Measurements from ENCODE around the gene TRIM60.

TRIM60 gene

GRCh38 chr4:165048170-165048569 lies 16.4 kb downstream of the TRIM60 start:
- Histone ChIP-seq H3K4ac (ENCODE audit: low read depth, low read length) (no peak overlapping the region), H3K14ac (ENCODE audit: low read length) (no peak overlapping the region), H3K79me2 (ENCODE audit: control insufficient read depth, insufficient read depth, low read length, poor library complexity) (no peaks in the 10 kb centered on the region), H3K36me3 (ENCODE audit: control insufficient read depth in 1 of 2, insufficient read depth in 2 of 2, low read length in 2 of 2) (no peaks in the 10 kb centered on the region), H3K79me1 (ENCODE audit: low read length) (no peaks in the 10 kb centered on the region), H3K4me1 (ENCODE audit: control insufficient read depth in 1 of 2, insufficient read depth in 2 of 2, low read length in 2 of 2) (no peaks in the 10 kb centered on the region), H3K9ac (ENCODE audit: low read length) (no peak overlapping the region), H2AFZ (ENCODE audit: insufficient read depth, low read length, poor library complexity) (no peak overlapping the region), H3K18ac (ENCODE audit: low read length) (no peak overlapping the region), H4K8ac (ENCODE audit: low read depth, low read length) (no peak overlapping the region), H3K27ac (ENCODE audit: low read depth, low read length) (no peak overlapping the region), H3K27me3 (ENCODE audit: insufficient read depth, low read length) (no peaks in the 10 kb centered on the region), H3K9me3 (ENCODE audit: insufficient read depth, low read depth, low read length) (no peaks in the 10 kb centered on the region), H3K4me2 (ENCODE audit: low read length) (no peak overlapping the region), H2BK120ac (ENCODE audit: insufficient read depth, low read length, poor library complexity) (no peak overlapping the region), H4K12ac (ENCODE audit: low read depth, low read length) (no peak overlapping the region), H3K23ac (ENCODE audit: low read length) (no peak overlapping the region), H2AK5ac (ENCODE audit: low read length) (no peak overlapping the region), H4K91ac (ENCODE audit: low read depth, low read length) (no peak overlapping the region), H3K4me3 (ENCODE audit: low read depth, low read length) (no peak overlapping the region), H2BK5ac (ENCODE audit: low read depth, low read length, poor library complexity) (no peak overlapping the region), H2BK12ac (ENCODE audit: low read length) (no peak overlapping the region)
- no peak for DNase-seq
- WGBS (ENCODE audit: extremely low coverage, insufficient coverage, insufficient read length), result no CpG with 5 or more reads among the region's 5 CpGs

GRCh38 chr4:165052627-165053026 lies 20.8 kb downstream of the TRIM60 start:
- Histone ChIP-seq H4K12ac (ENCODE audit: low read depth, low read length) (no peak overlapping the region), H3K4ac (ENCODE audit: low read depth, low read length) (no peak overlapping the region), H3K4me3 (ENCODE audit: low read depth, low read length) (no peak overlapping the region), H3K27ac (ENCODE audit: low read depth, low read length) (no peak overlapping the region), H3K4me1 (ENCODE audit: control insufficient read depth in 1 of 2, insufficient read depth in 2 of 2, low read length in 2 of 2) (no peaks in the 10 kb centered on the region), H3K18ac (ENCODE audit: low read length) (no peak overlapping the region), H3K79me2 (ENCODE audit: control insufficient read depth, insufficient read depth, low read length, poor library complexity) (no peaks in the 10 kb centered on the region), H3K23ac (ENCODE audit: low read length) (no peak overlapping the region), H3K79me1 (ENCODE audit: low read length) (no peaks in the 10 kb centered on the region), H3K9ac (ENCODE audit: low read length) (no peak overlapping the region), H2BK12ac (ENCODE audit: low read length) (no peak overlapping the region), H3K9me3 (ENCODE audit: insufficient read depth, low read depth, low read length) (no peaks in the 10 kb centered on the region), H4K91ac (ENCODE audit: low read depth, low read length) (no peak overlapping the region), H3K36me3 (ENCODE audit: control insufficient read depth in 1 of 2, insufficient read depth in 2 of 2, low read length in 2 of 2) (no peaks in the 10 kb centered on the region), H3K4me2 (ENCODE audit: low read length) (no peak overlapping the region), H2AFZ (ENCODE audit: insufficient read depth, low read length, poor library complexity) (no peak overlapping the region), H4K8ac (ENCODE audit: low read depth, low read length) (no peak overlapping the region), H2BK5ac (ENCODE audit: low read depth, low read length, poor library complexity) (no peak overlapping the region), H2AK5ac (ENCODE audit: low read length) (no peak overlapping the region), H3K14ac (ENCODE audit: low read length) (no peak overlapping the region), H3K27me3 (ENCODE audit: insufficient read depth, low read length) (no peaks in the 10 kb centered on the region), H2BK120ac (ENCODE audit: insufficient read depth, low read length, poor library complexity) (no peak overlapping the region)
- DNase-seq, result no peak
- WGBS (ENCODE audit: extremely low coverage, insufficient coverage, insufficient read length), result no CpG with 5 or more reads among the region's 3 CpGs

- no peaks in the 10 kb centered on the region for H3K27me3 ChIP-seq (ENCODE audit: insufficient read depth, low read length)
- no peak within 1 kb of the TSS for H2AK5ac ChIP-seq (ENCODE audit: low read length)
- H4K8ac ChIP-seq (ENCODE audit: low read depth, low read length), result no peak within 1 kb of the TSS
- no peak within 1 kb of the TSS for H2BK120ac ChIP-seq (ENCODE audit: insufficient read depth, low read length, poor library complexity)
- no peak within 1 kb of the TSS for H2BK5ac ChIP-seq (ENCODE audit: low read depth, low read length, poor library complexity)
- H3K9ac ChIP-seq (ENCODE audit: low read length), result no peak within 1 kb of the TSS
- DNase-seq, result no peak
- WGBS (ENCODE audit: extremely low coverage, insufficient coverage, insufficient read length), result no CpG with 5 or more reads among the region's 6 CpGs
- no peak within 1 kb of the TSS for H3K4me2 ChIP-seq (ENCODE audit: low read length)
- H4K12ac ChIP-seq (ENCODE audit: low read depth, low read length), result no peak within 1 kb of the TSS
- H3K4me1 ChIP-seq (ENCODE audit: control insufficient read depth in 1 of 2, insufficient read depth in 2 of 2, low read length in 2 of 2), result no peaks in the 10 kb centered on the region
- no peaks in the 10 kb centered on the region for H3K79me2 ChIP-seq (ENCODE audit: control insufficient read depth, insufficient read depth, low read length, poor library complexity)
- H3K9me3 ChIP-seq (ENCODE audit: insufficient read depth, low read depth, low read length), result no peaks in the 10 kb centered on the region
- H3K27ac ChIP-seq (ENCODE audit: low read depth, low read length), result no peak within 1 kb of the TSS
- no peak within 1 kb of the TSS for H2BK12ac ChIP-seq (ENCODE audit: low read length)
- H3K36me3 ChIP-seq (ENCODE audit: control insufficient read depth in 1 of 2, insufficient read depth in 2 of 2, low read length in 2 of 2), result no peaks in the 10 kb centered on the region
- no peak within 1 kb of the TSS for H3K14ac ChIP-seq (ENCODE audit: low read length)
- no peak within 1 kb of the TSS for H3K4me3 ChIP-seq (ENCODE audit: low read depth, low read length)
- H2AFZ ChIP-seq (ENCODE audit: insufficient read depth, low read length, poor library complexity), result no peak within 1 kb of the TSS
- no peak within 1 kb of the TSS for H3K18ac ChIP-seq (ENCODE audit: low read length)
- H3K4ac ChIP-seq (ENCODE audit: low read depth, low read length), result no peak within 1 kb of the TSS
- H3K79me1 ChIP-seq (ENCODE audit: low read length), result no peaks in the 10 kb centered on the region
- H4K91ac ChIP-seq (ENCODE audit: low read depth, low read length), result no peak within 1 kb of the TSS
- H3K23ac ChIP-seq (ENCODE audit: low read length), result no peak within 1 kb of the TSS
These were observed 21.8 kb downstream of the TRIM60 start, which contains the start of gene TRIM75 for GRCh38 chr4:165053645-165054044. Gene TRIM75 (plus strand): TSS chr4:165053866. CDS start chr4:165059148, 5,282 bp downstream.

GRCh38 chr4:165055601-165056000 lies 23.8 kb downstream of the TRIM60 start:
- Histone ChIP-seq H4K91ac (ENCODE audit: low read depth, low read length) (no peak overlapping the region), H2AFZ (ENCODE audit: insufficient read depth, low read length, poor library complexity) (no peak overlapping the region), H3K79me2 (ENCODE audit: control insufficient read depth, insufficient read depth, low read length, poor library complexity) (no peaks in the 10 kb centered on the region), H3K14ac (ENCODE audit: low read length) (no peak overlapping the region), H3K27me3 (ENCODE audit: insufficient read depth, low read length) (no peaks in the 10 kb centered on the region), H2BK5ac (ENCODE audit: low read depth, low read length, poor library complexity) (no peak overlapping the region), H3K79me1 (ENCODE audit: low read length) (no peaks in the 10 kb centered on the region), H3K18ac (ENCODE audit: low read length) (no peak overlapping the region), H3K9ac (ENCODE audit: low read length) (no peak overlapping the region), H3K4me3 (ENCODE audit: low read depth, low read length) (no peak overlapping the region), H2AK5ac (ENCODE audit: low read length) (no peak overlapping the region), H3K4ac (ENCODE audit: low read depth, low read length) (no peak overlapping the region), H3K4me1 (ENCODE audit: control insufficient read depth in 1 of 2, insufficient read depth in 2 of 2, low read length in 2 of 2) (no peaks in the 10 kb centered on the region), H4K12ac (ENCODE audit: low read depth, low read length) (no peak overlapping the region), H3K36me3 (ENCODE audit: control insufficient read depth in 1 of 2, insufficient read depth in 2 of 2, low read length in 2 of 2) (no peaks in the 10 kb centered on the region), H2BK12ac (ENCODE audit: low read length) (no peak overlapping the region), H3K9me3 (ENCODE audit: insufficient read depth, low read depth, low read length) (no peaks in the 10 kb centered on the region), H4K8ac (ENCODE audit: low read depth, low read length) (no peak overlapping the region), H2BK120ac (ENCODE audit: insufficient read depth, low read length, poor library complexity) (no peak overlapping the region), H3K4me2 (ENCODE audit: low read length) (no peak overlapping the region), H3K23ac (ENCODE audit: low read length) (no peak overlapping the region), H3K27ac (ENCODE audit: low read depth, low read length) (no peak overlapping the region)
- peak; percentile 74 to 85 for DNase-seq
- no CpG with 5 or more reads among the region's 9 CpGs for WGBS (ENCODE audit: extremely low coverage, insufficient coverage, insufficient read length)
